ENCODE results near the gene AJAP1.
"Not testable (repeated sequence)": the region's sequence is repeated elsewhere in the genome, so short reads cannot be mapped to it uniquely, and the experiment has no call there.

The AJAP1 gene

DNA sequence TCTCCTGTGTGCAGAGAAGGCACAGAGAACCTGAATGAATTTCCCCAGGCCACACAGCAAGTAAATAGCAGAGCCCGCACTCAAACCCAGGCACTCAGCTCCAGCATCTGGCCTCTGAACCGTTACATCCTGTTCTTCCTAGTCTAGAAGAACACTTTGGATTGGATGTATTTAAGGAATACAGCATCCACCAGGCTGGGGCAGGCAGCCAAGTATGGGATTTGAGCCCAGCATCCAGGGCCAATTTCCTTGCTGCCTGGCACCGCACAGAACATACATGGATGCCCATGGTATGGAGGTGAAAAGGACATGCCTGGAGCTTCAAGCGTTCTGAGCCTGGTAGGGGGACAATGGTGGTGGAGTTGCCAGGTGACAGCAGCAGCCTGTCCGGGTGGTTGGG lies 9.7 kb downstream of the AJAP1 start:
- no peak for DNase-seq (ENCODE audit: low read depth)
- TF ChIP-seq, protein P1, sequence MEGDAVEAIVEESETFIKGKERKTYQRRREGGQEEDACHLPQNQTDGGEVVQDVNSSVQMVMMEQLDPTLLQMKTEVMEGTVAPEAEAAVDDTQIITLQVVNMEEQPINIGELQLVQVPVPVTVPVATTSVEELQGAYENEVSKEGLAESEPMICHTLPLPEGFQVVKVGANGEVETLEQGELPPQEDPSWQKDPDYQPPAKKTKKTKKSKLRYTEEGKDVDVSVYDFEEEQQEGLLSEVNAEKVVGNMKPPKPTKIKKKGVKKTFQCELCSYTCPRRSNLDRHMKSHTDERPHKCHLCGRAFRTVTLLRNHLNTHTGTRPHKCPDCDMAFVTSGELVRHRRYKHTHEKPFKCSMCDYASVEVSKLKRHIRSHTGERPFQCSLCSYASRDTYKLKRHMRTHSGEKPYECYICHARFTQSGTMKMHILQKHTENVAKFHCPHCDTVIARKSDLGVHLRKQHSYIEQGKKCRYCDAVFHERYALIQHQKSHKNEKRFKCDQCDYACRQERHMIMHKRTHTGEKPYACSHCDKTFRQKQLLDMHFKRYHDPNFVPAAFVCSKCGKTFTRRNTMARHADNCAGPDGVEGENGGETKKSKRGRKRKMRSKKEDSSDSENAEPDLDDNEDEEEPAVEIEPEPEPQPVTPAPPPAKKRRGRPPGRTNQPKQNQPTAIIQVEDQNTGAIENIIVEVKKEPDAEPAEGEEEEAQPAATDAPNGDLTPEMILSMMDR (IDR thresholded peaks at IDR 0.05; ENCODE audit: low read length, missing control alignments): no peak
- H3K4me3 ChIP-seq (replicated peaks; ENCODE audit: low read depth, low read length): no peak overlapping the region

GRCh38 chr1:4664606-4665005 lies 10.2 kb downstream of the AJAP1 start:
- DNase-seq (ENCODE audit: low read depth): no peak
- H3K4me3 ChIP-seq (replicated peaks; ENCODE audit: low read depth, low read length): no peak overlapping the region
- TF ChIP-seq, protein P1 (IDR thresholded peaks at IDR 0.05; ENCODE audit: low read length, missing control alignments): no peak

DNA sequence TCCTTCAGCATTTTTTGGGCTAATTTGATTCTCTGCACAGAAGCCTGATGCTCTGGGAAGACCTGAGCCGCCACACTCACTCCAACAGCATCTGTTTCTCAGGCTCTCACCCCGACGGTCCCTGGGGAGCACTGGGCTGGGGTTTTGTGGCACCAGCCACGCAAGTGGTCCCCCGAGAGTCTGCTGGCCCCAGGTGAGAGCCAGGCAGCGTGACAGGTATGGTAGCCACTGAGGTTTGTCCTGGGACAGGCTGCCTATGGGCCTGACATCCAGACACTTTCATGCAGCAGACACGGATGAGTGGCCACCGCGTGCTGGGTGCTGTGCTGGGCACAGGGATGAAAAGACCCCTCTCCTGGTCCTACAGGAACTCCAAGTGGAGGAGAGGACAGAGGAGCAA lies 11.0 kb downstream of the AJAP1 start:
- TF ChIP-seq, protein P1 (IDR thresholded peaks at IDR 0.05; ENCODE audit: low read length, missing control alignments): no peak
- no peak overlapping the region for H3K4me3 ChIP-seq (replicated peaks; ENCODE audit: low read depth, low read length)
- no peak for DNase-seq (ENCODE audit: low read depth)

DNA sequence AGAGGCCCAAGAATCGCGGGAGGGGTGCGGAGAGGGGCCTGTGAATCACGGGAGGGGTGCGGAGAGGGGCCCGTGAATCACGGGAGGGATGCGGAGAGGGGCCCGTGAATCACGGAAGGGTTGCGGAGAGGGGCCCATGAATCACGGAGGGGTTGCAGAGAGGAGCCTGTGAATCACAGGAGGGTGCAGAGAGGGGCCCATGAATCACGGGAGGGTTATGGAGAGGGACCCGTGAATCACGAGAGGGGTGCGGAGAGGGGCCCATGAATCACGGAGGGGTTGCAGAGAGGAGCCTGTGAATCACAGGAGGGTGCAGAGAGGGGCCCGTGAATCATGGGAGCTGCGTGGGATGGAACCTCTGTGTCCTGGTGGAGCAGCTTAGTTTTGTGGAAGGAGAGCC lies 12.3 kb downstream of the AJAP1 start:
- H3K4me3 ChIP-seq (replicated peaks; ENCODE audit: low read depth, low read length); DNase-seq (ENCODE audit: low read depth): not testable (repeated sequence)

GRCh38 chr1:4668743-4669700 lies 14.6 kb downstream of the AJAP1 start:
- no peak overlapping the region for H3K4me3 ChIP-seq (replicated peaks; ENCODE audit: low read depth, low read length)
- TF ChIP-seq, protein P1 (IDR thresholded peaks at IDR 0.05; ENCODE audit: low read length, missing control alignments): no peak
- no peak for DNase-seq (ENCODE audit: low read depth)

GRCh38 chr1:4670265-4670664 lies 15.9 kb downstream of the AJAP1 start:
- no peak for DNase-seq (ENCODE audit: low read depth)
- no peak overlapping the region for H3K4me3 ChIP-seq (replicated peaks; ENCODE audit: low read depth, low read length)
- TF ChIP-seq, protein P1 (IDR thresholded peaks at IDR 0.05; ENCODE audit: low read length, missing control alignments): no peak

- DNase-seq (ENCODE audit: low read depth): no peak
- H3K4me3 ChIP-seq (replicated peaks; ENCODE audit: low read depth, low read length): no peak overlapping the region
- TF ChIP-seq, protein P1 (IDR thresholded peaks at IDR 0.05; ENCODE audit: low read length, missing control alignments): no peak
Observed at GRCh38 chr1:4671828-4672227, 17.4 kb downstream of the AJAP1 start.

Measured in fibroblast of pulmonary artery (primary cell).